ENCODE measurements around the gene RC3H2.

The RC3H2 gene

GRCh38 chr9:122931226-122932121 is 26.3 kb upstream of the RC3H2 start, which contains the start of gene ZBTB26:
Gene ZBTB26, minus strand, starts transcription at chr9:122931512. Its CDS starts 11,578 bp downstream, at chr9:122919934.
- H3K9me3 ChIP-seq (replicated peaks in 1 of 11), result no peaks in the 10 kb centered on the region
- no peak for TF ChIP-seq Cebpa-rat (IDR thresholded peaks at IDR 0.05)
- peak within 1 kb of the TSS; percentile 78 to 97 (median 89) for H3K4me2 ChIP-seq

GRCh38 chr9:122930541-122931225 is 25.5 kb upstream of the RC3H2 start:
- peak overlapping the region; percentile 82 to 94 (median 88) for H3K9ac ChIP-seq
- H3K4me3 ChIP-seq, result peak overlapping the region; percentile 68 to 91 (median 82)
- peak overlapping the region; percentile 78 to 93 (median 90) for H3K27ac ChIP-seq
- peaks cover 27 to 45% (median 31%) of the 10 kb centered on the region in 10 experiments for H3K4me1 ChIP-seq
- peak overlapping the region; percentile 78 to 97 (median 89) for H3K4me2 ChIP-seq
- H3K9me3 ChIP-seq (replicated peaks in 1 of 11), result no peaks in the 10 kb centered on the region
- H3K27me3 ChIP-seq, result no peaks in the 10 kb centered on the region
- peaks cover 0 to 36% (median 17%) of the 10 kb centered on the region in 11 experiments; a peak in 15 of 22 replicates for H3K36me3 ChIP-seq
- TF ChIP-seq Cebpa-rat (IDR thresholded peaks at IDR 0.05), result no peak
- peaks cover 0 to 4% (median 0%) of the 10 kb centered on the region in 11 experiments; a peak in 4 of 22 replicates for H4K20me1 ChIP-seq

More at GRCh38 chr9:122931226-122932121, 26.3 kb upstream of the RC3H2 start, which contains the start of gene ZBTB26:
- peaks cover 27 to 45% (median 31%) of the 10 kb centered on the region in 10 experiments for H3K4me1 ChIP-seq
- peak within 1 kb of the TSS; percentile 82 to 94 (median 88) for H3K9ac ChIP-seq
- H3K4me3 ChIP-seq, result peak within 1 kb of the TSS; percentile 68 to 91 (median 82)
- H3K36me3 ChIP-seq, result peaks cover 5 to 44% (median 23%) of the 10 kb centered on the region in 11 experiments
- H3K27ac ChIP-seq, result peak within 1 kb of the TSS; percentile 78 to 93 (median 90)
- no peaks in the 10 kb centered on the region for H3K27me3 ChIP-seq
- peaks cover 0 to 4% (median 0%) of the 10 kb centered on the region in 11 experiments; a peak in 4 of 22 replicates for H4K20me1 ChIP-seq

GRCh38 chr9:122929796-122930354 is 24.7 kb upstream of the RC3H2 start:
- Histone ChIP-seq H3K27ac (peak overlapping the region in 1 of 11 experiments; percentile 91; a peak in 3 of 22 replicates), H3K9me3 (replicated peaks in 1 of 11) (no peaks in the 10 kb centered on the region), H3K27me3 (no peaks in the 10 kb centered on the region), H3K4me1 (peaks cover 30 to 48% (median 36%) of the 10 kb centered on the region in 10 experiments), H3K4me2 (peak overlapping the region; percentile 78 to 97 (median 89)), H3K9ac (0 out of 22 replicates have a peak overlapping the region, but pooled peaks of 2 of the 11 experiments have one; percentile 85 to 90), H4K20me1 (peaks cover 0 to 4% (median 0%) of the 10 kb centered on the region in 11 experiments; a peak in 4 of 22 replicates), H3K4me3 (peak overlapping the region in 7 of 10 experiments; percentile 68 to 91 (median 75); a peak in 12 of 20 replicates), H3K36me3 (peaks cover 0 to 29% (median 18%) of the 10 kb centered on the region in 11 experiments; a peak in 14 of 22 replicates)
- no peak for TF ChIP-seq Cebpa-rat (IDR thresholded peaks at IDR 0.05)

- no peak for TF ChIP-seq Cebpa-rat (IDR thresholded peaks at IDR 0.05)
- Histone ChIP-seq H3K9ac (0 out of 22 replicates have a peak overlapping the region, but pooled peaks of 1 of the 11 experiments have one; percentile 6), H4K20me1 (peaks cover 0 to 20% (median 0%) of the 10 kb centered on the region in 11 experiments; a peak in 5 of 22 replicates), H3K4me2 (peak overlapping the region in 10 of 11 experiments; percentile 15 to 76 (median 68); a peak in 19 of 22 replicates), H3K36me3 (peaks cover 28 to 55% (median 43%) of the 10 kb centered on the region in 11 experiments), H3K4me1 (peaks cover 16 to 28% (median 22%) of the 10 kb centered on the region in 10 experiments), H3K4me3 (no peak overlapping the region), H3K9me3 (replicated peaks in 1 of 11) (no peaks in the 10 kb centered on the region), H3K27me3 (no peaks in the 10 kb centered on the region), H3K27ac (peak overlapping the region in 9 of 11 experiments; percentile 19 to 60 (median 45); a peak in 17 of 22 replicates)
Observed at GRCh38 chr9:122923947-122924346, 18.8 kb upstream of the RC3H2 start.

GRCh38 chr9:122922713-122923112 is 17.6 kb upstream of the RC3H2 start:
- peaks cover 34 to 58% (median 49%) of the 10 kb centered on the region in 11 experiments for H3K36me3 ChIP-seq
- H3K4me2 ChIP-seq, result no peak overlapping the region
- H3K9me3 ChIP-seq (replicated peaks in 1 of 11), result no peaks in the 10 kb centered on the region
- TF ChIP-seq Cebpa-rat (IDR thresholded peaks at IDR 0.05), result no peak
- no peak overlapping the region for H3K27ac ChIP-seq
- H3K4me3 ChIP-seq, result no peak overlapping the region
- peaks cover 0 to 26% (median 0%) of the 10 kb centered on the region in 11 experiments; a peak in 5 of 22 replicates for H4K20me1 ChIP-seq
- H3K27me3 ChIP-seq, result no peaks in the 10 kb centered on the region
- H3K9ac ChIP-seq, result no peak overlapping the region
- peaks cover 16 to 22% (median 21%) of the 10 kb centered on the region in 10 experiments for H3K4me1 ChIP-seq

- Histone ChIP-seq H4K20me1 (peaks cover 0 to 15% (median 0%) of the 10 kb centered on the region in 11 experiments; a peak in 4 of 22 replicates), H3K9ac (no peak overlapping the region), H3K36me3 (peaks cover 34 to 60% (median 49%) of the 10 kb centered on the region in 11 experiments), H3K4me3 (no peak overlapping the region), H3K4me1 (peaks cover 0 to 6% (median 2%) of the 10 kb centered on the region in 10 experiments; a peak in 14 of 20 replicates), H3K4me2 (no peak overlapping the region), H3K27ac (no peak overlapping the region), H3K27me3 (peaks cover 0 to 8% (median 7%) of the 10 kb centered on the region in 11 experiments; a peak in 8 of 22 replicates), H3K9me3 (replicated peaks in 1 of 11) (peaks cover 0 to 19% (median 7%) of the 10 kb centered on the region in 11 experiments; a peak in 12 of 22 replicates)
- no peak for TF ChIP-seq Cebpa-rat (IDR thresholded peaks at IDR 0.05)
Observed at GRCh38 chr9:122918310-122918709, 13.2 kb upstream of the RC3H2 start.

GRCh38 chr9:122912964-122913673 is 8.0 kb upstream of the RC3H2 start, which contains the start of gene ZBTB6:
Gene ZBTB6, minus strand, starts transcription at chr9:122913323. Its CDS starts 1,251 bp downstream, at chr9:122912072.
- Histone ChIP-seq H3K9ac (peak within 1 kb of the TSS; percentile 76 to 87 (median 81)), H3K4me1 (peaks cover 6 to 21% (median 12%) of the 10 kb centered on the region in 10 experiments; a peak in 19 of 20 replicates), H3K4me3 (peak within 1 kb of the TSS; percentile 65 to 84 (median 74)), H3K9me3 (replicated peaks in 1 of 11) (peaks cover 0 to 20% (median 7%) of the 10 kb centered on the region in 11 experiments; a peak in 12 of 22 replicates), H3K4me2 (peak within 1 kb of the TSS; percentile 70 to 93 (median 82)), H3K36me3 (peaks cover 11 to 46% (median 24%) of the 10 kb centered on the region in 11 experiments), H3K27ac (peak within 1 kb of the TSS; percentile 74 to 90 (median 81)), H4K20me1 (no peaks in the 10 kb centered on the region), H3K27me3 (peaks cover 0 to 16% (median 8%) of the 10 kb centered on the region in 11 experiments; a peak in 8 of 22 replicates)
- no peak for TF ChIP-seq Cebpa-rat (IDR thresholded peaks at IDR 0.05)

Data from BLaER1 treated with 17β-estradiol and CSF1 and Interleukin-3, amounts not matched to agents 10 nM and 100 nM (cell line).